ENCODE measurements around the gene RECQL5. TPM values are rescaled to one million over a fixed set of nuclear protein-coding genes. Genes with fewer than 3 reads are reported as not detected.
A peak's percentile ranks its signal among the peaks of the same experiment; 100 is the strongest.

Gene RECQL5
- polyA plus RNA-seq, 2 of the 4 experiments (the other 2 are of a cell fraction) = 22.7 to 39.9 TPM

GRCh38 chr17:75641343-75641742 is 25.6 kb downstream of the RECQL5 start:
- no peak for DNase-seq (ENCODE audit: low read depth in 1 of 2, low spot score in 1 of 2)
- Histone ChIP-seq H3K9me3 (no peaks in the 10 kb centered on the region), H3K4me3 (no peak overlapping the region), H3K4me2 (no peak overlapping the region), H3K4me1 (peaks cover 19% of the 10 kb centered on the region), H3K27ac (no peak overlapping the region)
- TF ChIP-seq RAD21 (conservative IDR thresholded peaks at IDR 0.05 in 1 of 2, IDR thresholded peaks at IDR 0.05 in 1 of 2) = no peak
- no peak for TF ChIP-seq CHD2 (IDR thresholded peaks at IDR 0.05; ENCODE audit: low read length, partially characterized antibody)
- no peak for TF ChIP-seq BHLHE40 (IDR thresholded peaks at IDR 0.05; ENCODE audit: low read depth, low read length)
- TF ChIP-seq TP53 (CRISPR knock-in tag; IDR thresholded peaks at IDR 0.05) = no peak
- TF ChIP-seq GATA3 (IDR thresholded peaks at IDR 0.05; ENCODE audit: borderline replicate concordance) = no peak
- TF ChIP-seq RFX5 (IDR thresholded peaks at IDR 0.05) = no peak
- TF ChIP-seq FOXS1 (CRISPR knock-in tag; IDR thresholded peaks at IDR 0.05) = no peak
- no peak for TF ChIP-seq TFCP2L1 (CRISPR knock-in tag; IDR thresholded peaks at IDR 0.05)
- TF ChIP-seq NPAS2 (CRISPR knock-in tag; IDR thresholded peaks at IDR 0.05; ENCODE audit: borderline replicate concordance) = no peak
- TF ChIP-seq FOSL2 (IDR thresholded peaks at IDR 0.05) = no peak
- no peak for TF ChIP-seq FOSL2 (CRISPR knock-in tag; IDR thresholded peaks at IDR 0.05)
- TF ChIP-seq ATOH8 (CRISPR knock-in tag; IDR thresholded peaks at IDR 0.05; ENCODE audit: low read depth) = no peak
- TF ChIP-seq HOXA7 (CRISPR knock-in tag; IDR thresholded peaks at IDR 0.05) = no peak
- no peak for TF ChIP-seq CEBPB (IDR thresholded peaks at IDR 0.05)
- TF ChIP-seq HEYL (CRISPR knock-in tag; IDR thresholded peaks at IDR 0.05) = no peak
- no peak for TF ChIP-seq FOSB (CRISPR knock-in tag; IDR thresholded peaks at IDR 0.05)
- no peak for TF ChIP-seq HOXB5 (CRISPR knock-in tag; IDR thresholded peaks at IDR 0.05)
- TF ChIP-seq KDM5A (IDR thresholded peaks at IDR 0.05) = no peak
- no peak for TF ChIP-seq E2F6 (IDR thresholded peaks at IDR 0.05; ENCODE audit: borderline replicate concordance, low read depth)
- CTCF ChIA-PET = interaction anchor here (0.7 to 51.3 kb wide), 11 partner anchors 5 to 104 kb away, joined by 3 to 2254 read pairs (median 4); partner anchors contain the start of genes GALK1, RECQL5, SAP30BP and SMIM5
- FAIRE-seq = no peak
- POLR2A ChIA-PET = interaction anchor here (0.7 to 1.4 kb wide), 2 partner anchors 13 to 139 kb away, joined by 3 to 4 read pairs; no protein-coding TSS in a partner anchor
- no peak for ATAC-seq
- 93% methylated on average over 9 of the region's 9 CpGs for WGBS (ENCODE audit: missing lambda C conversion rate)

GRCh38 chr17:75640556-75641119 is 26.3 kb downstream of the RECQL5 start:
- no peak for ATAC-seq
- 98% methylated on average over 13 of the region's 13 CpGs for WGBS (ENCODE audit: missing lambda C conversion rate)

GRCh38 chr17:75639771-75640555 is 27.0 kb downstream of the RECQL5 start:
- no peak overlapping the region; a peak in 1 of 6 replicates for H3K27ac ChIP-seq
- DNase-seq (ENCODE audit: low read depth in 1 of 2, low spot score in 1 of 2) (no peak), FAIRE-seq (no peak), ATAC-seq (0 out of 6 replicates have a peak, but pooled peaks of 1 of the 2 experiments have one; percentile 7)
- no peaks in the 10 kb centered on the region for H3K9me3 ChIP-seq
- H3K4me3 ChIP-seq = no peak overlapping the region
- CTCF ChIA-PET = interaction anchor here (0.6 to 51.3 kb wide), 7 partner anchors 6 to 105 kb away, joined by 3 to 2254 read pairs (median 8); partner anchors contain the start of genes GALK1, RECQL5, SAP30BP and SMIM5
- peaks cover 6% of the 10 kb centered on the region for H3K4me1 ChIP-seq
- no peak for TF ChIP-seq RFX5 (IDR thresholded peaks at IDR 0.05)
- TF ChIP-seq NFE2L2 (conservative IDR thresholded peaks at IDR 0.05; ENCODE audit: low read length) = no peak
- TF ChIP-seq MAFK (IDR thresholded peaks at IDR 0.05; ENCODE audit: partially characterized antibody) = no peak
- TF ChIP-seq POLR2AphosphoS2 (conservative IDR thresholded peaks at IDR 0.05; ENCODE audit: low read length) = no peak
- TF ChIP-seq KDM5A (IDR thresholded peaks at IDR 0.05) = no peak
- no peak for TF ChIP-seq CBX8 (IDR thresholded peaks at IDR 0.05)
- no peak for TF ChIP-seq POLR2A (IDR thresholded peaks at IDR 0.05; ENCODE audit: low read length)
- no peak for TF ChIP-seq TP53 (CRISPR knock-in tag; IDR thresholded peaks at IDR 0.05)
- TF ChIP-seq SMC3 (IDR thresholded peaks at IDR 0.05) = no peak
- TF ChIP-seq REST (IDR thresholded peaks at IDR 0.05) = no peak
- TF ChIP-seq CEBPB (IDR thresholded peaks at IDR 0.05) = no peak
- no peak for TF ChIP-seq CHD4 (IDR thresholded peaks at IDR 0.05; ENCODE audit: borderline replicate concordance)
- no peak for TF ChIP-seq SREBF2 (IDR thresholded peaks at IDR 0.05)
- no peak for TF ChIP-seq MAX (IDR thresholded peaks at IDR 0.05)
- WGBS (ENCODE audit: missing lambda C conversion rate) = 95% methylated on average over 29 of the region's 30 CpGs
- POLR2A ChIA-PET = no interaction called here
- H3K4me2 ChIP-seq = no peak overlapping the region

More at GRCh38 chr17:75640556-75641119, 26.3 kb downstream of the RECQL5 start:
- H3K9me3 ChIP-seq = no peaks in the 10 kb centered on the region
- CTCF ChIA-PET = interaction anchor here (0.9 to 51.3 kb wide), 8 partner anchors 6 to 104 kb away, joined by 3 to 2254 read pairs (median 6); partner anchors contain the start of genes GALK1, RECQL5, SAP30BP and SMIM5
- H3K4me2 ChIP-seq = no peak overlapping the region
- no peak overlapping the region for H3K4me3 ChIP-seq
- FAIRE-seq (no peak), DNase-seq (ENCODE audit: low read depth in 1 of 2, low spot score in 1 of 2) (no peak)
- H3K27ac ChIP-seq = no peak overlapping the region; a peak in 1 of 6 replicates
- POLR2A ChIA-PET = interaction anchor here (0.7 to 1.4 kb wide), 2 partner anchors 14 to 139 kb away, joined by 3 to 4 read pairs; no protein-coding TSS in a partner anchor
- TF ChIP-seq JUNB (IDR thresholded peaks at IDR 0.05) (no peak), TFCP2L1 (CRISPR knock-in tag; IDR thresholded peaks at IDR 0.05) (no peak), BHLHE40 (IDR thresholded peaks at IDR 0.05; ENCODE audit: low read depth, low read length) (no peak)
- H3K4me1 ChIP-seq = peaks cover 12% of the 10 kb centered on the region

All from A549 (cell line).